Brain microvascular endothelial cell (primary cell): ENCODE measurements around the gene H1-8.
"Not testable (repeated sequence)": the region's sequence is repeated elsewhere in the genome, so short reads cannot be mapped to it uniquely, and the experiment has no call there.

ENCODE experiments used
- DNase-seq: peaks from one replicate; pipeline ENCODE4 v3.0.0-alpha.2; 2020
- H3K27ac ChIP-seq: fragments of 250-450 bp; sonication (Bioruptor Pico); 2 replicates; pipeline ENCODE4 v1.5.1; 2020; ENCODE audit warnings: mild to moderate bottlenecking, moderate library complexity
- H3K27me3 ChIP-seq: fragments of 250-450 bp; sonication (Bioruptor Pico); replicated peaks from 2 replicates; pipeline ENCODE4 v1.5.1; 2020; ENCODE audit warnings: mild to moderate bottlenecking
- H3K36me3 ChIP-seq: fragments of 250-450 bp; sonication (Bioruptor Pico); replicated peaks from 2 replicates; pipeline ENCODE4 v1.5.1; 2020; ENCODE audit warnings: mild to moderate bottlenecking
- H3K4me3 ChIP-seq: 2 replicates; pipeline ENCODE4 v1.5.1; 2011; ENCODE audit warnings: low read depth, mild to moderate bottlenecking, control low read depth, low read length, moderate library complexity
- in situ Hi-C: cut with HindIII; loops from 2 replicates; pipeline ENCODE4 v1.10.0; 2017; ENCODE audit warnings: low sequenced_read_pairs, low pct_ligation_motif_present
- TF ChIP-seq, protein P1 (sequence below): IDR thresholded peaks from 2 replicates; pipeline ENCODE4 v1.5.1; 2011; ENCODE audit warnings: low read depth, mild to moderate bottlenecking, moderate library complexity, low read length, control low read depth, inconsistent platforms; ENCODE audit errors: missing control alignments

Gene H1-8

DNA sequence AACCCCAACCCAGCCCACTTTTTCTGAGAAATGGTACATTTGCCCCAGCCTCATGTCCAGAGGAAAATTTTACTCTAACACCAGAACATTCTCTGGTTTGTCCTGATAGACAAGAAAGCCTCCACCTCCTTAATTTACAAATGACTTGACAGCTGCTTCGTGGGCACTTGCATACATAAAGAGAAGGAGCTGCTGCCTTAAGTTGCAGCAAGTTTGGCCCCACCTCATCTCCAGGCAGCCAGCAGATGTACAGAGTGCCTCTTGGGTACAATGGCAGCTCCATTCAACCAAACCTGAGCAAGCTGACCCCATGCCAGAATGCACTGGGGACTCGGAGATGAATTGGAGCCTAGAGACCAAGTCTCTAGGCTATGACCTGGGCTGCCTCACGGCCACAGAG lies 6.2 kb upstream of the H1-8 start:
- H3K27ac ChIP-seq, result no peak overlapping the region
- TF ChIP-seq, protein P1, sequence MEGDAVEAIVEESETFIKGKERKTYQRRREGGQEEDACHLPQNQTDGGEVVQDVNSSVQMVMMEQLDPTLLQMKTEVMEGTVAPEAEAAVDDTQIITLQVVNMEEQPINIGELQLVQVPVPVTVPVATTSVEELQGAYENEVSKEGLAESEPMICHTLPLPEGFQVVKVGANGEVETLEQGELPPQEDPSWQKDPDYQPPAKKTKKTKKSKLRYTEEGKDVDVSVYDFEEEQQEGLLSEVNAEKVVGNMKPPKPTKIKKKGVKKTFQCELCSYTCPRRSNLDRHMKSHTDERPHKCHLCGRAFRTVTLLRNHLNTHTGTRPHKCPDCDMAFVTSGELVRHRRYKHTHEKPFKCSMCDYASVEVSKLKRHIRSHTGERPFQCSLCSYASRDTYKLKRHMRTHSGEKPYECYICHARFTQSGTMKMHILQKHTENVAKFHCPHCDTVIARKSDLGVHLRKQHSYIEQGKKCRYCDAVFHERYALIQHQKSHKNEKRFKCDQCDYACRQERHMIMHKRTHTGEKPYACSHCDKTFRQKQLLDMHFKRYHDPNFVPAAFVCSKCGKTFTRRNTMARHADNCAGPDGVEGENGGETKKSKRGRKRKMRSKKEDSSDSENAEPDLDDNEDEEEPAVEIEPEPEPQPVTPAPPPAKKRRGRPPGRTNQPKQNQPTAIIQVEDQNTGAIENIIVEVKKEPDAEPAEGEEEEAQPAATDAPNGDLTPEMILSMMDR, result no peak

DNA sequence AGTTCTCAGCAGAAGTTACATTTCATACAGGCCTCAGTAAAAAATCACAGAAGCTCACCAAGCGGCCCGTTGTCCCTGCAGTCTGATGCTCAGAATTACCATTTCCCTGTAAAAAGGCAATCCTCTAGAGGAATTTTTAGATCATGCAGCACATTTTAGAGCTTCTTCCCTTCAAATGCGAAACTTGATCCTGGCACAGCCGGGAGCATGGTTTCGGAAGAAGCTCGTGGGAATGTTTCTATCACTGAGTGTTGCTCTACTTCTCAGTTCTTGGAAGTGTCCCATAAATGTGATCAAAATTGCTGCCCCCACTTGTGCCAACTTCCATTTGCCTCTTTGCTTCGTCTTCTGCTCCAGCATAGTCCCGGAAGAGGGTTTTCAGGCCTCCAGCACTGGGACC lies 3.8 kb upstream of the H1-8 start:
- in situ Hi-C loops, result no loop called here
- TF ChIP-seq, protein P1, result no peak
- H3K36me3 ChIP-seq, result no peaks in the 10 kb centered on the region
- H3K4me3 ChIP-seq, result no peak overlapping the region
- no peak for DNase-seq
- H3K27ac ChIP-seq, result no peak overlapping the region
- no peaks in the 10 kb centered on the region for H3K27me3 ChIP-seq

More for the DNA sequence above, 6.2 kb upstream of the H1-8 start:
- no peaks in the 10 kb centered on the region for H3K27me3 ChIP-seq
- in situ Hi-C loops, result no loop called here
- no peak overlapping the region for H3K4me3 ChIP-seq
- H3K36me3 ChIP-seq, result no peaks in the 10 kb centered on the region
- DNase-seq, result no peak

DNA sequence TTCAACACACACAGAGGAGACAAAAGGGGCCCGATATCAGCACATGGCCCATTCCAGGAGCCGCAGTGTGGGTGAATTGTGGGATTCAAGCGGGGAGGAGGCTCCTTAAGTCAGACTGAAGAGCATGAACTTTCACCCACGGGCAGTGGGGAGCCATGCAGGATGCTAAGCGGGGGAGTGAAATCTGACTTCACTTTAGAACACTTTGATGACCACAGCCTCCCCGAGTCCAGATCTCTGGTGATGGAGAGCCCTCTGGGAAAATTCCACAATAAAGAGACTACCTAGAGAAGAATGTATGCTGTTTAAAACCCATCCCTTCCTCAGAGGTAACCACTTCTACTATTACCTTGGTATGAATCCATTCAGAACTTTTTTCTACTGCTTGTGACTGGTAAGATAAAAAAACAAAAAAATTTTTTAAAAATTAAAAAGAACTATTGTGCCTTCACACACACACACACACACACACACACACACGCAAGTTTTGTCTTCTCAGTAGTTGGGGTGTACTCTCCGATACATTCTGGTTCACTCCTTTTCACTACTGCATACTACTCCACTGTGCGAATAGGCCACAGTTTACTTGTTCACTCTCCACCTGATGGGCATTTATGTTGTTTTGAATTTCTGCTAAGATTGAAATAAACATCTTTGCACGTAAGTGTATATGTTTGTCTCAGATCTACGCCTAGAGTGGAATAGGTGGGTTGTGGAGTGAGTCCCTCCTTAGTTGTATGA lies 2.0 kb upstream of the H1-8 start:
- in situ Hi-C loops, result no loop called here
- Histone ChIP-seq H3K27ac (no peak overlapping the region), H3K27me3 (no peaks in the 10 kb centered on the region), H3K4me3 (no peak overlapping the region), H3K36me3 (no peaks in the 10 kb centered on the region)
- TF ChIP-seq, protein P1, result no peak
- no peak for DNase-seq

DNA sequence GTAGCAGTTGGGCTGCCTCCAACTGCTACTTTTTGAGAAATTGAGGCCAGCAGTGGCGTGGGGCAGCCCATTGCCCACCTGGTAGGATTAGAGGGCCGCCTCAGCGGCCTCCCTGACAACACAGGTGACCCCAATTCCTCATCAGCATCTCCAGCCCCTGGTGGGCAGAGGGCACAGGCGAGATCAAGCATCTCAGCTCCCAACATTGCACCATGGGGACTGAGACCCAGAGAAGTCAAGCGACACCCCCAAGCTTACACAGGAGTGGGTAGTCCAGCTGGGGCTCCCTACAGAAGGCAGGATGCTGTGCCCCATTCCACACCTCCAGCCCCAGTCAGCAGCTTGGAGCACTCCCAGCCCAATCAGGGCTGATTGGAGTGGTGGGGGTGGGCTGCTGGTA lies 228 bp upstream of the H1-8 start:
- H3K27me3 ChIP-seq, result no peaks in the 10 kb centered on the region
- no peaks in the 10 kb centered on the region for H3K36me3 ChIP-seq
- no peak overlapping the region for H3K4me3 ChIP-seq
- TF ChIP-seq, protein P1, result no peak
- in situ Hi-C loops, result no loop called here
- H3K27ac ChIP-seq, result no peak overlapping the region
- no peak for DNase-seq

DNA sequence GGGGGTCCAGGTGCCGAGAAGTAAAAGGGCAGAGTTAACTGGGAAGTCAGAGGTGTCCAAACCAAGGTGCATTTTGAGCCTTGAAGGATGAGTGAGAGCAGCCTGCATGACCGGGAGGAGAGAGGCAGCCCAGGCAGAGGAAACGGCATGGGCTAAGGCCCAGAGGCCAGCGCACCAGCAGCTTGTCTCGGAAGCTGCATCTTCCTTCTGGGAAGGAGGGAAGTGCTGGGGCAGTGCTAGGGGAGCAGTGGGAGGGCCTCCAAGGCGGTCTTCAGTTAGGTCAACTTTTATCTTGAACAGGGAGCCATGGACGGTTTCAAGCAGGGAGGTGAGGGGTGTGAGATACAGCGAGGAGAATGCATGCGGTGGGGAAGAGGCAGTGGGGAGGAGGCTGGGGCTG lies 1.0 kb downstream of the H1-8 start:
- in situ Hi-C loops, result no loop called here
- no peak overlapping the region for H3K4me3 ChIP-seq
- TF ChIP-seq, protein P1, result no peak
- H3K27ac ChIP-seq, result no peak overlapping the region
- DNase-seq, result no peak
- H3K36me3 ChIP-seq, result no peaks in the 10 kb centered on the region
- no peaks in the 10 kb centered on the region for H3K27me3 ChIP-seq

DNA sequence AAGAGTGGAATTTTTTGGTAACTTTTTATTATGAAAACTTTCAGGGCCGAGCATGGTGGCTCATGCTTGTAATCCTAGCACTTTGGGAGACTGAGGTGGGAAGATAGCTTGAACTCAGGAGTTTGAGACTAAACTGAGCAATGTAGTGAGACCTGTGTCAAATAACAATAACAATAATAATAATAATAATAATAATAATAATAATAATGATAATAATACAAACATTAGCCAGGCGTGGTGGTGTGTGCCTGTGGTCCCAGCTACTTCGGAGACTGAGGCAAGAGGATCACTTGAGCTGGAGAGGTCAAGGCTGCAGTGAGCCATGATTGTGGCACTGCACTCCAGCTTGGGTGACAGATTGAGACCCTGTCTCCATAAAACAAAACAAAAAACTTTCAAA lies 3.0 kb downstream of the H1-8 start:
- in situ Hi-C loops, DNase-seq, H3K36me3 ChIP-seq, H3K27ac ChIP-seq, H3K27me3 ChIP-seq, H3K4me3 ChIP-seq: not testable (repeated sequence)
